ENCODE measurements around the gene SMLR1. TPM values are rescaled to one million over a fixed set of nuclear protein-coding genes. Genes with fewer than 3 reads are reported as not detected.

The SMLR1 gene
- not detected in 2 replicates for total RNA-seq (2013; cell fraction: nucleolus; rRNA removed)
- total RNA-seq (2014; rRNA removed) = not detected in 2 replicates
- not detected in 2 replicates for total RNA-seq (2014; rRNA removed; fragmentation: Illumina TruSeq; extraction: Trizol)
- 0.08 and 0.10 TPM in 2 replicates for total RNA-seq (2021)
- not detected for polyA plus RNA-seq (2011; ENCODE audit: low read depth)
- polyA plus RNA-seq (2011; rRNA removed) = not detected in 2 replicates
- not detected in 2 replicates for polyA plus RNA-seq (2011; cell fraction: cytosol; rRNA removed)
- polyA plus RNA-seq (2011; cell fraction: nucleus; rRNA removed) = not detected in 2 replicates
- polyA plus RNA-seq (2012) = not detected in 2 replicates
- not detected in 2 replicates for polyA plus RNA-seq (2014; fragmentation: Illumina TruSeq; extraction: Trizol)
- polyA plus RNA-seq (2014; fragmentation: Nextera tagmentation; extraction: Ambion mirVana) = not detected
- not detected in 2 replicates for polyA plus RNA-seq (2014; rRNA removed)
- polyA plus RNA-seq (2016; fragmentation: Nextera tagmentation; extraction: Ambion mirVana) = not detected
- polyA minus RNA-seq (2011; rRNA and poly(A)+ RNA removed) = not detected in 2 replicates
- not detected in 2 replicates for polyA minus RNA-seq (2011; cell fraction: cytosol; rRNA and poly(A)+ RNA removed)
- polyA minus RNA-seq (2011; cell fraction: nucleus; rRNA and poly(A)+ RNA removed) = not detected in 2 replicates
- Bru-seq, nascent RNA = percentile 17 among the genes with signal in this experiment
- BruChase-seq, experiment 1, labeled RNA remaining after a 6-hour chase = percentile 23 among the genes with signal in this experiment
- BruChase-seq, experiment 2, labeled RNA remaining after a 2-hour chase = percentile 20 among the genes with signal in this experiment
- long read RNA-seq, experiment 1 = 0 reads
- long read RNA-seq, experiment 2 = 0 reads

DNA sequence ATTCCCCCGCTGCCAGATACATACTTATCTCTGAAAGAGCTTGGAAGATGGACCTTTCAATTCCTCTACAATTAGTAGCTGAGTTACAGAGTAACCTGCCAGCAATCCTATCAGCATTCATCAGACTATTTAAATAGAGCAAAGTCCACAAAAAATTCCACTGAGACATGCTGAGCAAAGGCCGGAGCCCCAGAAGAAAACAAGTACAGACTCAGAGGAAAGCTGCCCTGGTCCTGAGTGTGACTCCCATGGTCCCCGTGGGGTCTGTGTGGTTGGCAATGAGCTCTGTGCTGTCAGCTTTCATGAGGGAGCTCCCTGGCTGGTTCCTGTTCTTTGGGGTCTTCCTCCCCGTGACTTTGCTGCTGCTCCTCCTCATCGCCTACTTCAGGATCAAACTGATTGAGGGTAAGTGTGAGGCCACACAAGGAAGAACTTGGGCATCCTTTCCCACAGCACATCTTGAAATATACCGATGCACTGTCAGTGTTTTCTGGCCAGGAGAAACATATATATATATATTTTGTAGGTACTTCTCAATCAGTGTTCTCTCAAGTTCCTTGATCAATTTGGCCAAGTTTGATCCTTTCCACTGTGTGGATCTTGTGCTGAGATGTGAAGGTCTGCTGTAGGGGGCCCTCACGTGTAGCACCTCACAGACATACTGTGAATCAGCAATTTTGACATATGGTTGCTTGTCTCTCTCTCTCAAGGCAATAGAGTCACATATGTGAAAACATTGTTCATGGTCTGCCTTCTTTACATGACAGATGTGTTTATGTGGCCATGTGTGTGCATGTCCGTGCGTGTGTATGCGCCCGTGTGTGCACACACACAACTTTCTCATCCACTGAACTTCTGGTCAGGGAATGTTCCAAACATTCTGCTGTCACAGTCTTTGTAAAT, at the start of gene SMLR1:
TSS of gene SMLR1 (plus strand) at position 160 of the 903 bp plus-strand sequence. CDS start at position 168, 8 bp downstream.
- no peaks in the 10 kb centered on the region for H3K4me1 ChIP-seq (ENCODE audit: control insufficient read depth, insufficient read depth, low read length)
- intact Hi-C loops (cut with micrococcal nuclease; ENCODE audit: unreplicated experiment) (no loop called here), in situ Hi-C loops (cut with MboI) (no loop called here)
- H3K4me3 ChIP-seq = no peak within 1 kb of the TSS
- ChIA-PET POLR2A (no interaction called here), RAD21 (ENCODE audit: unreplicated experiment) (no interaction called here), SMC1A (ENCODE audit: uncharacterized antibody, unreplicated experiment) (no interaction called here), CTCF (interaction anchor here (0.9 kb wide), 1 partner anchor 10 kb away, joined by 3 read pairs; no protein-coding TSS in a partner anchor)
- WGBS (ENCODE audit: insufficient coverage, insufficient replicate concordance, low lambda C conversion rate, missing lambda C conversion rate) = 47% methylated on average over 11 of the region's 11 CpGs
- H3K9ac ChIP-seq (ENCODE audit: control insufficient read depth, insufficient read depth, low read length) = no peak within 1 kb of the TSS
- FAIRE-seq = no peak
- TF ChIP-seq CBFB (IDR thresholded peaks at IDR 0.05; ENCODE audit: low read depth) (no peak), CBX5 (IDR thresholded peaks at IDR 0.05; ENCODE audit: low read depth) (no peak), POLR2A (IDR thresholded peaks at IDR 0.05; ENCODE audit: low read depth, low read length) (no peak), SUPT20H (IDR thresholded peaks at IDR 0.05; ENCODE audit: borderline replicate concordance, control insufficient read depth, low read depth, low read length) (no peak), NFYA (IDR thresholded peaks at IDR 0.05; ENCODE audit: borderline replicate concordance, low read depth, low read length) (no peak), ATF7 (IDR thresholded peaks at IDR 0.05; ENCODE audit: low read depth) (no peak), POU2F2 (IDR thresholded peaks at IDR 0.05; ENCODE audit: borderline replicate concordance, low read depth, low read length) (no peak)
- H3K79me2 ChIP-seq (ENCODE audit: control insufficient read depth, insufficient read depth, low read length) = no peaks in the 10 kb centered on the region
- H3K36me3 ChIP-seq (ENCODE audit: control insufficient read depth in 2 of 2, insufficient read depth in 2 of 2, low read length in 1 of 2) = no peaks in the 10 kb centered on the region
- H3K27ac ChIP-seq (ENCODE audit: control insufficient read depth, insufficient read depth) = no peak within 1 kb of the TSS
- no peak within 1 kb of the TSS for H2AFZ ChIP-seq (ENCODE audit: control insufficient read depth, low read depth, low read length)
- no peak for DNase-seq (ENCODE audit: low read depth, low spot score)
- no peaks in the 10 kb centered on the region for H4K20me1 ChIP-seq (ENCODE audit: control insufficient read depth, insufficient read depth)
- H3K27me3 ChIP-seq (replicated peaks in 1 of 2; ENCODE audit: control insufficient read depth in 2 of 2, insufficient read depth in 2 of 2, low read length in 1 of 2) = no peaks in the 10 kb centered on the region
- ATAC-seq = no peak
- no peak within 1 kb of the TSS for H3K4me2 ChIP-seq (ENCODE audit: control insufficient read depth, insufficient read depth)
- H3K9me3 ChIP-seq (replicated peaks; ENCODE audit: control insufficient read depth, insufficient read depth, low read length) = no peaks in the 10 kb centered on the region
- no TSS peak for BruUV-seq (replicated peaks)

All from GM12878 (cell line).